Measurements from ENCODE around the gene KCNK1.
"Not testable (repeated sequence)": the region's sequence is repeated elsewhere in the genome, so short reads cannot be mapped to it uniquely, and the experiment has no call there.

The KCNK1 gene

DNA sequence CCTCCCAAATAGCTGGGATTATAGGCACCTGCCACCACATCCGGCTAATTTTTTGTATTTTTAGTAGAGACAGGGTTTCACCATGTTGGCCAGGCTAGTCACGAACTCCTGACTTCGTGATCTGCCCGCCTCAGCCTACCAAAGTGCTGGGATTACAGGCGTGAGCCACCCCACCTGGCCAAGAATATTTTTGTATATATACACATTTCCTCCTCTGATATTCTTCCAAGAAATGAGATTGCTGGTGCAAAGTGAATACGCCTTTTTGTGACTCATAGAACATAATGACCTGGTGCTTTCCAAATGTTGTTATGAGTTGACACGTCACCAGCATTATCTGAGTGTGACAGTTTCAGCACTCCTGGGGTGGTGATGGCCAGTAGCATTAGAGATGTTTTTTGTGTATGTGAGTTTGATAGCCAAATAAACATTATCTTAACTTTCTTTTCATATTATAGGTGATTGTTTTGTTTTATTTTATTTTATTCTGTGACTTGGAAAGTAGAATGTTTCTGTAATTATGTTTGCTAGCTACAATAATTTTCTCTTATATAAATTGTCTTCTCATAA is 54.9 kb downstream of the KCNK1 start:
- no peak for DNase-seq

DNA sequence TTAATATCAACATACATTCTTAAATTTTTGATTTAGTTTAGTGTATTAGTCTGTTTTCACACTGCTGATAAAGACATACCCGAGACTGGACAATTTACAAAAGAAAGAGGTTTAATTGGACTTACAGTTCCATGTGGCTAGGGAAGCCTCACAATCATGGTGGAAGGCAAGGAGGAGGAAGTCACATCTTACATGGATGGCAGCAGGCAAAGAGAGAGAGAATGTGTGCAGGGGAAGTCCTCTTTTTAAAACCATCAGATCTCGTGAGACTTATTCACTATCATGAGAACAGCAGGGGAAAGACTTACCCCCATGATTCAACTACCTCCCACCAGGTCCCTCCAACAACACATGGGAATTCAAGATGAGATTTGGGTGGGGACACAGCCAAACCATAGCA is 56.5 kb downstream of the KCNK1 start:
- not testable (repeated sequence) for DNase-seq

DNA sequence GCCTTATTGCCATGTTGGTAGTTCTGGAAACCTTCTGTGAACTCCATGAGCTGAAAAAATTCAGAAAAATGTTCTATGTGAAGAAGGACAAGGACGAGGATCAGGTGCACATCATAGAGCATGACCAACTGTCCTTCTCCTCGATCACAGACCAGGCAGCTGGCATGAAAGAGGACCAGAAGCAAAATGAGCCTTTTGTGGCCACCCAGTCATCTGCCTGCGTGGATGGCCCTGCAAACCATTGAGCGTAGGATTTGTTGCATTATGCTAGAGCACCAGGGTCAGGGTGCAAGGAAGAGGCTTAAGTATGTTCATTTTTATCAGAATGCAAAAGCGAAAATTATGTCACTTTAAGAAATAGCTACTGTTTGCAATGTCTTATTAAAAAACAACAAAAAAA is 57.4 kb downstream of the KCNK1 start:
- no peak for DNase-seq

DNA sequence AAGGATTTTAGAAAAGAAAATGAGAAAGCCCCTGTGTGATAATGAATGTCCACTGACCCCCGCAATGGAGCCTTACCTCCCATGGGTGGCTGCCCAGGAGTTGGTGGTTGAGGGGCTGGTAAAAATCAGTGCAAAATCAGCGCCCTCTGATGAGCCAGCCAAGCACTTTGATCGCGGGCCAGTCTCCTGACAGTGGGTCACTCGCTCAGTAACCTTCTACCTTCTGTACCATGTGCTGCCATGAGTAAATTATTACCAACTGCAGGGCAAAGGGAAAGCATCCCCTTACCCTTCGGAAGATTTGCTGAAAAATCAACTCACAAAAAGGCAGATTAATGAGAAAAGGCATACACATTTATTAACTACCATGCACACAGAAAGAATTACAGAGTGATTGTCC is 58.8 kb downstream of the KCNK1 start:
- no peak for DNase-seq

DNA sequence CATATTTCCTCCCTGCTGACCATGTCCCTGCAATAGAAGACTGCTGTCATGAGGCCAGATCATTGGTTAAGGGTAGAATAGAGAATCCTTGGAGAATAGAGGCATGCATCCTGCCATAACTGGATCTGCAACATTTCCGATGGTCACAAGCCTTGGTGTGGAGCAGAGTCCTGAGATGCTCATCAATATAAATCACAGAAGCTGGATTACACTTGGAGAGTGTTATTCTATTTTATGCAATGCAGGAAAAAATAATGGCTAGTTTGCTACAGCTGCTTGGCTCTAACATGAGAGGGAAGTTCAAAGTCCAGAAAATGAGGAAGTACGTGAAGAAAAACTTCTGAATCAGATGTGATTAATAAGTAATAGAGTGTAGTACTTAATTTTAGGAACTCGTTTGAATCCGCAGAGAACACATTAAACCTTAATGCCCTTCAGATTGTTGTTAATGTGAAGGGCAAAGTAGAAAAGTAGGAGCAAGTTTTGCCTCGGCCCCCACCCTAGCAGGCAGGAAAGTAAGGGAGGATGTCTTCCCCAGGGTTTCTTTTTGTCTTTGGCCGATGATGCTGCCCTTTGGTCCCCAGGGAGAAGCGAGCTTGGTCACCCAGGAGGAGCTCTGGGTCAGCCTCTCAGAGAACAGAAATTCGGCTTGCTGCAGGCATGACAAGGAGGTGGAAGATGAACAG is 59.5 kb downstream of the KCNK1 start:
- DNase-seq: no peak

DNA sequence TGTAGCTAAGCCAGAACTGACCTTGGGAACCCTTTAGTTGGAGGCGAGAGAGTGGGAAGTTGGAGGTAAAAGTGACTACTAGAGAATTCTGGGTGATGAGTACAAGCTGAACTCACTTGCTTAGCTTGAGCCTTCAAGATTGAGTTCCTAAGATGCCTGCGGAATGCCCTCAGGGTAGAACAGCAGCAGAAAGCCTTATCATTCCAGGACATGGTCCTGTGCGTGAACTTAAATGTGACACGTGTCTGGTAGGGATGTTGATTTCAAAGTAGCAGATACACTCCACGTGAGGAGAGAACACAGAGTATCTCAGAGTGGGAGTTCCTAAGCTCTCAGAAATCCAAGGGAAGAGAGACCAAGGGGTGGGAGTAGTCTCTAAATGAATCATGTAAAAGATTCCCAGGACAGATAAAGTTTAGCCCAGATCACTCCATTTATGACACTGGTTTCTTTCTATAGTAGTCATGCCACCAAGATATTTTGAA is 60.1 kb downstream of the KCNK1 start:
- DNase-seq: no peak

DNA sequence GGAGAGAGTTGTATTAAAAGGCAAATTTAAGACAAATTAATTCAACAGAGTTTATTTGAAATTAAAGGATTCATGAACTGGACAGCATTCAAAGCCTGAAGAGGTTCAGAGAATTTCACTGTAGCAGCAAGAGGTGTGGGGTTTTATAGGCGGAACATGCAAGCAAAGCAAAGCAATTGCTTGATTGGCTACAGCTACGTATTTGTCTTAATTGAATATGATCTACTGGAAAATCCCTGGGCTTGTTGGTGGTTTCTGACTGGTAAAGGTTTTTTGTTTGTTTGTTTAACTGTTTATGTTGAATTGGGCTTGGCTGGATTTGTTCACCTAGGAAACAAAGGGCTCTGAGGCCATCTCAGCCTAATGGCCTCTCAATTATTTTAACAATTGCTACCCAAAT is 61.5 kb downstream of the KCNK1 start:
- DNase-seq: no peak

DNA sequence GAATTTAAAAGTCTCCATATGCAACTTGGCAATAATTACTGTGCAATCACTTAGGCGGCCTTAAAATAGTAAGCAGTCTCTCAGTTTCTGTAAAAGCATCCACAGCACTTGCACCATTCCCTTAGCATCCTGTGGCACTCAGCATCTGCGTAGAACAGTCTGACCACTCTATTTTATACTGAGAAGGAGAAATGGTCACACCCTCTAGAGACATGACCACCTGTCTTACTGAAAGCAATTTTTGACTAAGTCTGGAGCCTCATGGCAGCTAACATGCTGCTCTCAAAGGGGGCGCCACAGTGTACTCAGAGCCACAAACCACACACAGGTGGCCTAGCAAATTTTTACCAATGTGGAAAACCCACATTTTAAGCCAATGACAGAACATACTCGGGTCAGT is 62.0 kb downstream of the KCNK1 start:
- no peak for DNase-seq

DNA sequence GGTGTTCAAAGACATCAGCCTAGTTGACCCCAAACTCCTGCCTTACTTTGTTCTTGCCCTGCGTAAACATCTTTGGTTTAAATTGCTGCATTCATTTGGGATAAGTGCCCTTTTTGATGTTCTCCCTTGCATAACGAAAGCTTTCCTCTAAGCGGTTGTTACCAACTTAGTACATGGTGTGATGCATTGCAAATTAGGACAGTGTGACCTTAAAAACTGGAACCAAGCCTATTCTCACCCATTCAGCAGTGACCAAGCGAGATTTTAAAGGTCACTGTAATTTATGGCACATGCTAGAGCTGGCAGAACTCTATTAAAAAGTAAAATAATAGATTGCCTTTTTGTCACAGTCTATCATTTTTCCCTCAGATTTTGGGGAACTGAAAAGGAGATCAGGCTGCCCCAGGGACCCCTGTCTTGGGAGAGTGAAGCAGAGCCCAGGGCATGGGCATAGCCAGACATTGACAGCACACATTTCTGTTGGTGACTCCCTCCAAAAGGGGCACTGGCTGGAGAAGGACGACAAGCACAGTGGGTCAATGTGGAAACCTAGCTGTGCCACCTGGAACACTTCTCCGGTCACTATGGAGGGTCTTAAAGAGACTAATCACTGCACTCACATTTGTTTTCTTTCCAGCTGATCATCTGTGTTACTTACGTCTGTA is 63.9 kb downstream of the KCNK1 start:
- DNase-seq: no peak

DNA sequence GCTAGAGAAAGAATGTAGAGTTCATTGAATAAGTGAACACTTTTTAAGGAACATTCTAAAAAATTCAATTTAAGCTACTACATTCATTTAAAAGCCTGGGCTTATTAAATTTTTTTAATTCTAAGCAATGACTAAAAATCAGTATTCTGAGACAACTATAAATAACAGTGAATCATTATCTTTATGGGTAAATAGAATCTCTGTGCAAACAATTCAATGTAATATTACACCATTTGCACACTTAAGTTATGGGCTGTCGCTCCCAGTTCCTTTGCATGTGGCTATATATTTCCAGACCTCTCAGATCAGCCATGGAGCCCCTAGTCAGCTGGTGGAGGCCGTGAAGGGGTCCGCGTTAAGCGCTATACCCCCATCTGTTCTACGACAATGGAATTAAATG is 65.1 kb downstream of the KCNK1 start:
- no peak for DNase-seq

DNA sequence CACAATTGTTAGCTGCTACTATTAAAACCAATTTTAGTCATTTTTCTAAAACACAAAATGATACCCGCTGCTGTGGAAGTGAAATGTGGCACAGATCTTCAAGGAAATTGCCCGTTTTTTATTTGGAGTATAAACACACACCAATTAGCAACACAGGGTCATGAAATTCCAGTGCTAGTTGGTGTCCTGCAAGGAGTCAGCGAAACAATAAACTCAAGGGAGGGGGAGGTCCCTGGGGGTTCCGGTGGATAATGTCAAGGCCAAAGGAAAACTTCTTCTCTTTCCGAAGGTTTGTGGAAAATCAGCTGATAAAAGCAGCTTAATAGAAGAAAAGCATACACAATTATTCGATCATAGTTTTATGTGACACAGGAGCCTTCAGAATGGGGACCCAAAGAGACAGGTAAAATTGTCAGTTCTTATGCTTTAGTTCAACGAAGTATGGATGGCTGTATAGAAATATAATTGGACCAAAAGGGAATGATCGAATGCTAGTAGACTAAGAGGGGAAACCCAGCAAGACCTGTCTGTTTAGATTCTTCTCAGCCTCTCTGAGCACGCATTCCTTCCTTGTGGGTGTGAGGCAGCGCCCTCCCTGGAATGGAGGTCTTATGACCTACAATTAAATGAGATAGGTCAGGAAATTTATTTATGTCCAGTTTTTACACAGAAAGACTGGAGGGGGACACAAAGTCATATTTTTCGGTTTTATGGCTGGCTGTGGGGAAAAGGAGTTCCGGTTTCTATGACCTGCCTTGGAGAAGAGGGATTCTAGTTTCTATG is 65.9 kb downstream of the KCNK1 start:
- no peak for DNase-seq

DNA sequence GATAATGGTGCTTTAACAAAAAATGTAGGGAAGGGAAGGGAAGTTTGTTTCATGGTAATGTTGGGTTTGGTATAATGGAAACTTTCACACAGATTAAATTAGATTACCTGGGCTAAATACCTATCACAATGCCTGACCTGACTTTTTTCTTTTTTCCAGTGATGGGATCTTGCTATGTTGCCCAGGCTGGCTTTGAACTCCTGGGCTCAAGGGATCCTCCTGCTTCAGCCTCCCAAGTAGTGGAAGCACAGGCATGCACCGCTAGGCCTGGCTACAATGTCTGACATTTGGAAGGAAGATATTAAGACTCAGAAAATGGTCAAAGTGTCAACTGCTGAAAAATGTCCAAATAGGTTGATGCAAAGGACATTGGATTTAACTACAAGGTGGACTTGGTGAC is 67.4 kb downstream of the KCNK1 start:
- no peak for DNase-seq

DNA sequence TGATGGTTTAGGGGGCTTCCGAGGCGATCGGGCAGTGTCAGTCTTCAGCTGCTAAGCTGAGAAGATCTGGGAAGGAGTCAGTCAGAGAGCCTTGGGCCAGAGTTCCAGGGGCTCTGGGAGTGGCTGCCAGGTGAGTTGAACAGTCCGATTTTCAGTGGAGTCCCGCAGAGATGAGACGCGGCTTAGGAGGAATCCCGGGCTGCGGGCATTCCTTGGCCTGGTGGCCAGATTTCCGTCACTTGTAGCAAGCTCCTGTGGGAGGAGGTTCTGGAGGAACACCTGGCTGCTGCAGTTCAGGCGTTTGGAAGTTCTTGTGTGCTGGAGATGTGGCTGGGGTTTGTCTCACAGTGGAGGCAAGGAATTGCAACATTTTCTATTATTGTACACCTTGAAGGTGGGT is 72.7 kb downstream of the KCNK1 start:
- not testable (repeated sequence) for DNase-seq

DNA sequence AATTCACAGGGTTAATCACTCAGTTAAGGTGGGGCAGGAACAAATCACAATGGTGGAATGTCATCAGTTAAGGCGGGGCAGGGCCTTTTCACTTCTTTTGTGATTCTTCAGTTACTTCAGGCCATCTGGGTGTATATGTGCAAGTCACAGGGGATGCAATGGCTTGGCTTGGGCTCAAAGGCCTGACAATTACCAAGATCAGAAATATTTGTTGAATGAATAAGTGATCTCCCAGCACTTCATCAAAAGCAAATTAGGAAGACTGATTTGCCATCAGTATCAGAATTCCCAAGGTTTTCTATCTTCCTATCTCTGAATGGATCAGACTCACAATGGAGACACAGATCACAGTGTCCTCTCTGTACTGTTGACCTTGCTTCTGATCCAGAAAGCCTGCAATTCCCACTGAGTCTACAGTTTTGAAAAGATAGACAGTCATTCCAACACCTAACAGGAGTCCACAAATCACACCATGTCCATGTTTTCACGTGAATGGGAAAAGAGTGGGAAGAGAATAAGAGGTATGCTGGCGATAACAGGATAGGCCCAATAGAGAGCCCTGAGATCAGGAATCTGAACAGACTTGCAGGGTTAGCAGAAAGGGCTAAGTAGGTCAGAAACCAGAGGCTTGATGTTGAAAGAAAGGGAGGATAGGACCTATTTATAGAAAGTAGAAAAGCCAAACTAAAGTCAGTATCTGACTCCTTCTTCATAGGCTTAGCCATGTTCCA is 75.3 kb downstream of the KCNK1 start:
- no peak for DNase-seq

DNA sequence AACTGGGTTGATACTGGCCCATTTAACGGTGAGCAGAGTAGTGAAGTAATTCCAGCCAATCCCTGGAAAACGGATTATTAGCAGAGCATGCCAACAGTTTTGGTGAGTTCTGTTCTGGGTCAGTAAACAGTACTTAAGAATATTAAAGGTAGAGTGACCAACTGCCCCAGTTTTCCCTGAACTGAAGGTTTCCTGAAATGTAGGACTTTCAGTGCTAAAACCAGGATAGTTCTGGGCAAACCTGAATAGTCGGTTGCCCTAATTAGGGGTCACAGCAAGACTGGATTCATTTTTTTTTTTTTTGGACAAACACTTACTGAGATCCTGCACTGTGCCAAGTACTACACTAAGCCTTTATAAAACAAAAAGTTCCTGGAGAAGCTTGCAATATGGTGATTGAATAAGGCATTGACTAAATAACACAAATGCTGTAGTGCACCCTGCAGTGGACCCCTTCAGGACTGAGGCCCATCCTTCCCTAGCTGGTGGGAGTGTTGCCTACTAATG is 75.9 kb downstream of the KCNK1 start:
- DNase-seq: no peak

DNA sequence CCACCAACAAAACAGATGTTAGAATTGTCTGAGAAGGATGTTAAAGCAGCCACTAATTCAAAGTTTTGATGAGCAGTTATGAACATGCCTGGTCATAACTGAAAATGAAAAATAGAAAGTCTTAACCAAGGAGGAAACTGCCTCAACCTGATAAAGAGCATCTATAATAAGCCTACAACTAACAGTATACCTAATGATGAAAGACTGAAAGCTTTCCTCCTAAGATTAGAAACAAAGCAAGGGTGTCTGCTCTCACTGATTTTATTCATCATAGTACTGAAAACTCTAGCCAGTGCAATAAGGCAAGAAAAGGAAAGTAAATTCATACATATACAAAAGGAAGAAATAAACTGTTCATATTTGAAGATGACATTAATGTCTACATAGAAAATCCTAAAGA is 82.0 kb downstream of the KCNK1 start:
- DNase-seq: no peak

DNA sequence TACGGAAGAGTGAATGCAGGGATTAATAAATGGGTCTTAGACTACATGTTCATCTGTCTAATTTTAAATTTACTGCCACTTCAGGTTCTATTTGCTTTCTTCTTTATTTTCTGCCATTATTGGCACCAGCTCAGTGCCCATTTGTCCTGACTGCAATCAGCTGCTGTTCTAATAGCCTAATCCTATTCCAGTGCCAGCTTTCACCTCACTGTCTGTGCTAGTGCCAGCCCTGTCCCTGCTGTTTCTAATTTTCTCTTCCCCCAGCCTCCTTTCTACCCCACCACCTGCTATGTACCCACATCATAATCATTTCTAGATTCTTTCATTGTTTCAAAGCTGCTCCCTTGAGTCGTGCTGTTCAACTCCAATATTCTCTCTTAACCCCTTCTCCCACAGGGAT is 86.4 kb downstream of the KCNK1 start:
- DNase-seq: no peak

DNA sequence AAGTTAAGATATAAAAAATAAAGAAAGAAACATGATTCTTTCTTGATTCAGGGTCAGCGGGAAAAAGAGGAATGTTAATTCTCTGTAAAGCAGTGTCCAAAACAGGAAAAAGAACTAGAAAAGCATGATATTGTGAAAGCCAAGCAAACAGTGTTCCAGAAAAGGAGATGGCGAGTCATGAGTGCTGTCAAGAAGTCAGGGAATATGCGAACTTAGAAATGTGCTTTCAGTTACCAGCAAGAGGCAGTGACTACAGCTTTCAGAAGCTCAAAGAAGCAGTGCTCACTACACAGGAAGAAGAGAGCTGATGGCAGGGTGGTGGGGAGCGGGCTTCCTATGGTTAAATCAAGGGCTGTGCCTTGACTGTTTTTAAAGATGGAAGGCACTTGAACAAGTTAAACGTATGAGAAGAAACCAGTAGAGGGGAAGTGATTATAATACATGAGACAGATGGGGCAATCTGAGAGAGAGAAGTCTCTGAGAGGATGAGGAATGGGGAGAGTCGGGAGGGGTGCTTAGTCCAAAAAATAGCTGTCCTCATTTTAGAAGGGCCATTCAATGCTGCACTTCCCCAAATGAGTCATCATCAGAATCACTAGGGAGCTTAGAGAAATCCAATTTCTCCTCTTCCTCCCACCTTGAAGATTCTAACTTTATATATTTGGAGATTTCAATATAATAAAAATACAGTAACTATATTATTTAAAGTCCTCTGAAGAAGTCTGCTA is 90.4 kb downstream of the KCNK1 start:
- DNase-seq: no peak

DNA sequence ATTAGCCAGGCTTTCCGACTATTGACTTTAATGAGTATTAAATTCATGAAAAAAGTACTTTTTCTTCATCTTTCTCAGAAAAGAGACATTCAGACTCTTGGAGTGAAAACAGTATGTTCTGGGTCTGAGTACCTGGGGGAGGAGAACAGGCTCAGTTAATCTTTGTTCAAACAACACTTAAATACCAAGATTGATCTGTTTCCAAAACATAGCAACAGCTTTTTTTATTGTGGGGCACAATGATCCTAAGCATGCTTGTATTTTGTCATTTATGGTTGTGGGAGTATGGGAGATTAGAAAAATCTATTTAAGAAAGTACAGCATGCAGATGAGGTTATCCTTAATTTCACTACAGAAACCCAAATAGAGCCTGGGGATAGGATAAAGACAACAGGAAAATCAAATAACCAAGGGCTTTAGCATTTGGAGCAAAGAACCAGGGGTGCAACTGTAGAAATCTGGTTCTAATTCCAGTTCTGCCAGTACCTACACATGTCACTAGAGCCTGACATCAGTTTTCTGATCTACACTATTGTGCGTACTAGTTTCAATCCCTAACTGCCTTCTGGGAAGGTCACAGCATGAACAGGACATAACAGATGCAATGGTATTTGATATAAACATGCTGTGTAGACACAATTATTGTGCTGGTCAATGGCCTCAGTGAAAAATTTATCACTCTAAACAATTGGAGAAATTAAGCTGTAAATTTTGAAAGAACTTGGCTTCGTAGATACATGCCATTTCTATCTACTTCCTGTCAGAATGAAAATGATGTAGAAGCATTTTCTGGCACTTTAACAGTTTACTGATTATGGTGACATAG is 91.2 kb downstream of the KCNK1 start:
- no peak for DNase-seq

DNA sequence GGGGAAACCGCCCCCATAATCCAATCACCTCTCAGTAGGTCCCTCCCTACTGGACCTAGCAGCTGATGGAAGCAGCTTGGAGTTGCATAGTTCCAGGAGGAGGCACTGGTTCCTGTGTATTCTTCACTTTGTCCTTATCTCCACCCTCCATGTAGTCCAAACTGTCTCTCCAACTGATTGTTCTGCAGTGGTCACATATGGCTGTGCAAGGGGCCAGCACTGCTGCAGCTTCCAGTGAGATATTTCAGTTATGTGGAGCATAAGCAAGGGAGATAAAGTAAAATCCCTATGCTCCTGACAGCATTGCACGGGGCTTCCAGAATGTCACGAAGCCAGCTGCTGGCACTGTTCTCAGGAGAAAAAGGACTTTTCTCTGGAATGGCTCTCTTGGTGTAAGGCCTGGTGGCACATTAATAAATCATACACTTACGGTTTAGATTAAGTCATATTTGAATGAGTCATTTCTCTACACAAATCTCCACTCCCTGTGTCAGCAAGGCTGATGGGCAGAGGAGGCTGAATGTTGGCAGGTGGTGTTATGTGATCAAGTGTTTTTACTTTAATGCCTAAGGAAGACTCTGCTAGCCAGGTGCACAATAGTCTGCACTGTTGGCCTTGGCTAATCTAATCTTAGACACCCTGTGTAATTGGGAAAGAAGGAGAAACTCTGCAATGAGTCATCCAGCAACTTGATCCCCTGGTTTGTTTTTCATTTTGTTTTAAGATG is 93.4 kb downstream of the KCNK1 start:
- no peak for DNase-seq
